K562 (cell line): ENCODE data around the gene NOL12. TPM values are rescaled to one million over a fixed set of nuclear protein-coding genes. Genes with fewer than 3 reads are reported as not detected.

ENCODE experiments used
- CUX1 ChIP-seq: fragments of 200-800 bp; sonication (Bioruptor generic); IDR thresholded peaks from 2 replicates; pipeline ENCODE4 v1.6.1; 2016; ENCODE audit warnings: missing genetic modification characterization, missing compliant biosample characterization
- JUND ChIP-seq, 2 experiments: IDR thresholded peaks; 2 replicates in 1 of 2; 3 replicates in 1 of 2; pipeline ENCODE4 v1.6.1; 2011; ENCODE audit warnings: borderline replicate concordance in 2 of 2, low read depth in 2 of 2, low read length in 2 of 2, improper control_type of control experiment in 1 of 2, missing biosample characterization in 1 of 2, missing genetic modification characterization in 1 of 2, missing genetic modification reagents in 1 of 2
- MCM3 ChIP-seq: fragments of 450-650 bp; IDR thresholded peaks from 2 replicates; pipeline ENCODE4 v1.6.1; 2016
- NCOR1 ChIP-seq: fragments of 450-650 bp; IDR thresholded peaks from 2 replicates; pipeline ENCODE4 v1.6.1; 2016; ENCODE audit warnings: mild to moderate bottlenecking, moderate library complexity
- PKNOX1 ChIP-seq: fragments of 450-650 bp; IDR thresholded peaks from 2 replicates; pipeline ENCODE4 v1.6.1; 2016
- TBP ChIP-seq: optimal IDR thresholded peaks from 2 replicates; pipeline ENCODE3; 2011; ENCODE audit warnings: low read depth, low read length, improper control_type of control experiment
- TOE1 ChIP-seq, 2 experiments: fragments of 450-650 bp in 1 of 2; sonication (generic) in 1 of 2; formaldehyde crosslinking in 1 of 2; IDR thresholded peaks; 2 replicates each; pipeline versions ENCODE4 v1.7.1 to v1.8.0; 2016 to 2022; ENCODE audit warnings: borderline replicate concordance in 2 of 2, mild to moderate bottlenecking in 2 of 2, antibody characterized with exemption in 1 of 2, inconsistent platforms in 1 of 2, low read depth in 1 of 2, missing genetic modification reagents in 1 of 2, moderate library complexity in 1 of 2
- ZC3H11A ChIP-seq: IDR thresholded peaks from 2 replicates; pipeline ENCODE4 v1.6.1; 2012; ENCODE audit warnings: low read depth, low read length, improper control_type of control experiment
- ZNF395 ChIP-seq: fragments of 200-800 bp; sonication (Bioruptor generic); IDR thresholded peaks from 2 replicates; pipeline ENCODE4 v1.6.1; 2017; ENCODE audit warnings: missing genetic modification characterization, missing compliant biosample characterization
- ZNF436 ChIP-seq: fragments of 250-450, 450-650 bp; sonication (Bioruptor Pico); formaldehyde crosslinking; IDR thresholded peaks from 2 replicates; pipeline ENCODE4 v1.7.0; 2020; ENCODE audit warnings: mild to moderate bottlenecking
- polyA plus RNA-seq, 8 experiments: library from polyadenylated mRNA; depleted of rRNA in 4 of 8; stranded (reverse) in 5 of 8; unstranded in 3 of 8; fragments of >200 nt; fragmentation: Nextera tagmentation in 2 of 8; fragmentation: Illumina TruSeq in 1 of 8; extraction: Ambion mirVana in 2 of 8; extraction: Trizol in 1 of 8; gene quantifications; 2 replicates each; pipeline versions ENCODE4 v1.2.1 to v1.2.3, GENCODE V29; 2011 to 2014; ENCODE audit warnings: inconsistent platforms in 1 of 8, missing spikeins in 1 of 8
- total RNA-seq, 7 experiments: library from RNA; depleted of rRNA in 6 of 7; stranded (reverse); fragments of >200 nt in 6 of 7; fragmentation: Illumina TruSeq in 2 of 7; extraction: Trizol in 2 of 7; gene quantifications; 2 replicates each; pipeline versions ENCODE4 v1.2.1 to v1.2.3, GENCODE V29; 2011 to 2021; ENCODE audit warnings: low replicate concordance in 1 of 7
- TF ChIP-seq, protein P1 (sequence below): sonication (generic); formaldehyde crosslinking; IDR thresholded peaks from 2 replicates; pipeline ENCODE4 v1.8.1; 2023; ENCODE audit warnings: mild to moderate bottlenecking, missing genetic modification reagents
- TF ChIP-seq, protein P2 (sequence below): sonication (generic); formaldehyde crosslinking; IDR thresholded peaks from 2 replicates; pipeline ENCODE4 v1.8.0; 2022; ENCODE audit warnings: mild to moderate bottlenecking, missing genetic modification reagents
- TF ChIP-seq, protein P3 (sequence below): fragments of 250-450 bp; sonication (Bioruptor Pico); IDR thresholded peaks from 2 replicates; pipeline ENCODE4 v1.8.0; 2021; ENCODE audit warnings: moderate library complexity, mild to moderate bottlenecking, inconsistent platforms

NOL12 gene
- total and polyA plus RNA-seq, 9 of the 15 experiments (the other 6 are each of a cell fraction or from before 2014, with no cell fraction given): 2.8 to 40.9 (median 28.5) TPM

- TF ChIP-seq, protein P1, sequence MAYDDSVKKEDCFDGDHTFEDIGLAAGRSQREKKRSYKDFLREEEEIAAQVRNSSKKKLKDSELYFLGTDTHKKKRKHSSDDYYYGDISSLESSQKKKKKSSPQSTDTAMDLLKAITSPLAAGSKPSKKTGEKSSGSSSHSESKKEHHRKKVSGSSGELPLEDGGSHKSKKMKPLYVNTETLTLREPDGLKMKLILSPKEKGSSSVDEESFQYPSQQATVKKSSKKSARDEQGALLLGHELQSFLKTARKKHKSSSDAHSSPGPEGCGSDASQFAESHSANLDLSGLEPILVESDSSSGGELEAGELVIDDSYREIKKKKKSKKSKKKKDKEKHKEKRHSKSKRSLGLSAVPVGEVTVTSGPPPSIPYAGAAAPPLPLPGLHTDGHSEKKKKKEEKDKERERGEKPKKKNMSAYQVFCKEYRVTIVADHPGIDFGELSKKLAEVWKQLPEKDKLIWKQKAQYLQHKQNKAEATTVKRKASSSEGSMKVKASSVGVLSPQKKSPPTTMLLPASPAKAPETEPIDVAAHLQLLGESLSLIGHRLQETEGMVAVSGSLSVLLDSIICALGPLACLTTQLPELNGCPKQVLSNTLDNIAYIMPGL (CRISPR knock-in tag): no peak
- TF ChIP-seq MCM3 (no peak), ZNF436 (CRISPR knock-in tag) (no peak), ZNF395 (CRISPR knock-in tag) (no peak), JUND (IDR thresholded peaks at IDR 0.05; ENCODE audit: borderline replicate concordance, low read depth, low read length) (peak; percentile 63), JUND (tag; IDR thresholded peaks at IDR 0.05; ENCODE audit: borderline replicate concordance, low read depth, low read length) (no peak; the same call in 2 of the 3 replicates), CUX1 (CRISPR knock-in tag) (no peak), TBP (peak; percentile 83), NCOR1 (no peak), ZC3H11A (peak; percentile 54; the same call in 1 of the 2 replicates), TOE1 (IDR thresholded peaks at IDR 0.05; ENCODE audit: borderline replicate concordance) (peak; percentile 90), TOE1 (CRISPR knock-in tag; IDR thresholded peaks at IDR 0.05; ENCODE audit: borderline replicate concordance, low read depth) (no peak), PKNOX1 (peak; percentile 57)
- TF ChIP-seq, protein P2, sequence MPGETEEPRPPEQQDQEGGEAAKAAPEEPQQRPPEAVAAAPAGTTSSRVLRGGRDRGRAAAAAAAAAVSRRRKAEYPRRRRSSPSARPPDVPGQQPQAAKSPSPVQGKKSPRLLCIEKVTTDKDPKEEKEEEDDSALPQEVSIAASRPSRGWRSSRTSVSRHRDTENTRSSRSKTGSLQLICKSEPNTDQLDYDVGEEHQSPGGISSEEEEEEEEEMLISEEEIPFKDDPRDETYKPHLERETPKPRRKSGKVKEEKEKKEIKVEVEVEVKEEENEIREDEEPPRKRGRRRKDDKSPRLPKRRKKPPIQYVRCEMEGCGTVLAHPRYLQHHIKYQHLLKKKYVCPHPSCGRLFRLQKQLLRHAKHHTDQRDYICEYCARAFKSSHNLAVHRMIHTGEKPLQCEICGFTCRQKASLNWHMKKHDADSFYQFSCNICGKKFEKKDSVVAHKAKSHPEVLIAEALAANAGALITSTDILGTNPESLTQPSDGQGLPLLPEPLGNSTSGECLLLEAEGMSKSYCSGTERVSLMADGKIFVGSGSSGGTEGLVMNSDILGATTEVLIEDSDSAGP (CRISPR knock-in tag): peak; percentile 99
- TF ChIP-seq, protein P3, sequence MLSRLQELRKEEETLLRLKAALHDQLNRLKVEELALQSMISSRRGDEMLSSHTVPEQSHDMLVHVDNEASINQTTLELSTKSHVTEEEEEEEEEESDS (CRISPR knock-in tag): no peak
These were observed at the start of gene NOL12 (continued) for GRCh38 chr22:37686002-37686982.
